Measurements from ENCODE around the gene PLXNB1.
A peak's percentile ranks its signal among the peaks of the same experiment; 100 is the strongest.

The PLXNB1 gene

GRCh38 chr3:48472923-48473616, 43.2 kb upstream of the PLXNB1 start (continued):
- TF ChIP-seq, protein P1, sequence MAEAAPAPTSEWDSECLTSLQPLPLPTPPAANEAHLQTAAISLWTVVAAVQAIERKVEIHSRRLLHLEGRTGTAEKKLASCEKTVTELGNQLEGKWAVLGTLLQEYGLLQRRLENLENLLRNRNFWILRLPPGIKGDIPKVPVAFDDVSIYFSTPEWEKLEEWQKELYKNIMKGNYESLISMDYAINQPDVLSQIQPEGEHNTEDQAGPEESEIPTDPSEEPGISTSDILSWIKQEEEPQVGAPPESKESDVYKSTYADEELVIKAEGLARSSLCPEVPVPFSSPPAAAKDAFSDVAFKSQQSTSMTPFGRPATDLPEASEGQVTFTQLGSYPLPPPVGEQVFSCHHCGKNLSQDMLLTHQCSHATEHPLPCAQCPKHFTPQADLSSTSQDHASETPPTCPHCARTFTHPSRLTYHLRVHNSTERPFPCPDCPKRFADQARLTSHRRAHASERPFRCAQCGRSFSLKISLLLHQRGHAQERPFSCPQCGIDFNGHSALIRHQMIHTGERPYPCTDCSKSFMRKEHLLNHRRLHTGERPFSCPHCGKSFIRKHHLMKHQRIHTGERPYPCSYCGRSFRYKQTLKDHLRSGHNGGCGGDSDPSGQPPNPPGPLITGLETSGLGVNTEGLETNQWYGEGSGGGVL (tag by site-specific recombination; IDR thresholded peaks at IDR 0.05): peak; percentile 78
- no peak for TF ChIP-seq GLI2 (tag by site-specific recombination; IDR thresholded peaks at IDR 0.05; ENCODE audit: borderline replicate concordance, low read depth)
- TF ChIP-seq ZSCAN30 (tag by site-specific recombination; IDR thresholded peaks at IDR 0.05): no peak
- TF ChIP-seq ZBTB11 (tag by site-specific recombination; conservative IDR thresholded peaks at IDR 0.05; ENCODE audit: low read depth): 0 out of 2 replicates have a peak, but pooled peaks have one; percentile 33
- TF ChIP-seq ZNF133 (tag by site-specific recombination; IDR thresholded peaks at IDR 0.05): 0 out of 2 replicates have a peak, but pooled peaks have one; percentile 8
- TF ChIP-seq ZNF768 (tag by site-specific recombination; IDR thresholded peaks at IDR 0.05): no peak
- TF ChIP-seq SP3 (tag by site-specific recombination; IDR thresholded peaks at IDR 0.05): peak; percentile 67
- TF ChIP-seq, protein P2, sequence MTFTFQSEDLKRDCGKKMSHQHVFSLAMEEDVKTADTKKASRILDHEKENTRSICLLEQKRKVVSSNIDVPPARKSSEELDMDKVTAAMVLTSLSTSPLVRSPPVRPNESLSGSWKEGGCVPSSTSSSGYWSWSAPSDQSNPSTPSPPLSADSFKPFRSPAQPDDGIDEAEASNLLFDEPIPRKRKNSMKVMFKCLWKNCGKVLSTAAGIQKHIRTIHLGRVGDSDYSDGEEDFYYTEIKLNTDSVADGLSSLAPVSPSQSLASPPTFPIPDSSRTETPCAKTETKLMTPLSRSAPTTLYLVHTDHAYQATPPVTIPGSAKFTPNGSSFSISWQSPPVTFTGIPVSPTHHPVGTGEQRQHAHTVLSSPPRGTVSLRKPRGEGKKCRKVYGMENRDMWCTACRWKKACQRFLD (tag by site-specific recombination; IDR thresholded peaks at IDR 0.05): no peak
- TF ChIP-seq, protein P3, sequence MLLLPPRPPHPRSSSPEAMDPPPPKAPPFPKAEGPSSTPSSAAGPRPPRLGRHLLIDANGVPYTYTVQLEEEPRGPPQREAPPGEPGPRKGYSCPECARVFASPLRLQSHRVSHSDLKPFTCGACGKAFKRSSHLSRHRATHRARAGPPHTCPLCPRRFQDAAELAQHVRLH (tag by site-specific recombination; IDR thresholded peaks at IDR 0.05): no peak
- peak; percentile 90 for TF ChIP-seq PRDM1 (tag by site-specific recombination; IDR thresholded peaks at IDR 0.05)
- TF ChIP-seq IKZF3 (tag by site-specific recombination; IDR thresholded peaks at IDR 0.05): peak; percentile 68
- TF ChIP-seq ZNF544 (tag by site-specific recombination; IDR thresholded peaks at IDR 0.05): no peak
- TF ChIP-seq ZFP37 (tag by site-specific recombination; IDR thresholded peaks at IDR 0.05): no peak
- TF ChIP-seq SP7 (tag by site-specific recombination; IDR thresholded peaks at IDR 0.05): peak; percentile 82
- TF ChIP-seq ZNF335 (tag by site-specific recombination; conservative IDR thresholded peaks at IDR 0.05): peak; percentile 74
- TF ChIP-seq OSR2 (tag by site-specific recombination; IDR thresholded peaks at IDR 0.05): no peak; the same call in 1 of the 2 replicates
- TF ChIP-seq BCL11A (tag by site-specific recombination; IDR thresholded peaks at IDR 0.05; ENCODE audit: low read depth): no peak
- TF ChIP-seq PBX3 (CRISPR knock-in tag; IDR thresholded peaks at IDR 0.05): no peak
- TF ChIP-seq CTCF (tag by site-specific recombination; IDR thresholded peaks at IDR 0.05): peak; percentile 94
- TF ChIP-seq PRDM10 (tag by site-specific recombination; IDR thresholded peaks at IDR 0.05): peak; percentile 74
- TF ChIP-seq ZNF692 (tag by site-specific recombination; IDR thresholded peaks at IDR 0.05): peak; percentile 88
- TF ChIP-seq ZNF548 (tag by site-specific recombination; IDR thresholded peaks at IDR 0.05): no peak

Data from HEK293 (cell line).